HEK293 (cell line): ENCODE data around the gene STING1.

Source experiments
- ZNF175 ChIP-seq: fragments of 450-650 bp; formaldehyde crosslinking; IDR thresholded peaks from 2 replicates; pipeline ENCODE4 v1.5.1; 2016; ENCODE audit warnings: missing biosample characterization, missing genetic modification characterization
- ZNF623 ChIP-seq: fragments of 450-650 bp; formaldehyde crosslinking; IDR thresholded peaks from 2 replicates; pipeline ENCODE4 v1.5.1; 2016; ENCODE audit warnings: missing biosample characterization, missing genetic modification characterization
- TF ChIP-seq, protein P1 (sequence below): fragments of 450-650 bp; formaldehyde crosslinking; IDR thresholded peaks from 2 replicates; pipeline ENCODE4 v1.5.1; 2016; ENCODE audit warnings: missing biosample characterization, missing genetic modification characterization
- TF ChIP-seq, protein P2 (sequence below): fragments of 450-650 bp; formaldehyde crosslinking; IDR thresholded peaks from 2 replicates; pipeline ENCODE4 v1.5.1; 2016; ENCODE audit warnings: missing biosample characterization, missing genetic modification characterization
- TF ChIP-seq, protein P3 (sequence below): fragments of 450-650 bp; formaldehyde crosslinking; IDR thresholded peaks from 2 replicates; pipeline ENCODE4 v1.5.1; 2016; ENCODE audit warnings: missing biosample characterization, missing genetic modification characterization
- TF ChIP-seq, protein P4 (sequence below): fragments of 450-650 bp; formaldehyde crosslinking; IDR thresholded peaks from 2 replicates; pipeline ENCODE4 v1.5.1; 2016; ENCODE audit warnings: missing biosample characterization, missing genetic modification characterization

DNA sequence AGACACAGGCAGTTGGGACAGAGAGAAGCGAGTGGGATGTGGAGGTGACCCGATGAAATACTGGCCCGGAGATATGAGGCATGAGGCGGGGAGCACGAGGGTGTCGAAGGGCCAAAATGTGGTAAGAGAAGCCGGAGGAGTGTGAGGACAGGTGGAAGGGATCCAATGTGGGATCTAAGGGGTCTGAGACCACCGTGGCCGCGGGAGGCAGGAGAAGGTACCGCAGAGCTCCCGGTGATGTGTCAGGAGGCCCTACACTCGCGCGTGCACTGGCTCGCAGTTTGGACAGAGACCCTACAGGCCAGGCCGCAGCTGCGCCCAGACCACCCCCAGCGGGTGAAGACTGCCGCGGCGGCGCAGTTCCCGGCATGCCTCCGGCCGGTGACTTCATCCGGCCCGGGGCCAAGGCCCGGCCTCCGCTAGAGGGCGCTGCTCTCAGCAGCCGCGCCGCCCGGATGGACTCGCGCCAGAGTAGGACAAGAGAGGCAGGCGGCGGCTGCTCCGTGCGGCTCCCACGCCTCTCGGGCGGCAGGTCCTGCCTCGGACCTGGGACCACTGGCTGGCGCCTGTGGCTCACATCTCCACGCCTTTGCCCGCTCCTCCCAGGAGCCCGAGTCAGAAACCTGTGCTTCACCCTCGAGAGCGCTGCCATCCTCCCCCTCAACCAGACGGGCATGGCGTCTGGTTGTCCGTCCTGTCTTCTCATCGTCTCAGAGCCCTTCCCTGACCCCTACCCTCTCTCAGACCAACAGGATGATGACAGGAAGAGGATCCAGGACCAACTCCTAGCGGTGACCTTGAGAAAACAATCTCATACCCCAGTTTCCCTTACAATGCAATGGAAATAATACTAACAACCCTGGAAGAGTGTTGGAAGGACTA is 35.4 kb upstream of the STING1 start:
- TF ChIP-seq, protein P1, sequence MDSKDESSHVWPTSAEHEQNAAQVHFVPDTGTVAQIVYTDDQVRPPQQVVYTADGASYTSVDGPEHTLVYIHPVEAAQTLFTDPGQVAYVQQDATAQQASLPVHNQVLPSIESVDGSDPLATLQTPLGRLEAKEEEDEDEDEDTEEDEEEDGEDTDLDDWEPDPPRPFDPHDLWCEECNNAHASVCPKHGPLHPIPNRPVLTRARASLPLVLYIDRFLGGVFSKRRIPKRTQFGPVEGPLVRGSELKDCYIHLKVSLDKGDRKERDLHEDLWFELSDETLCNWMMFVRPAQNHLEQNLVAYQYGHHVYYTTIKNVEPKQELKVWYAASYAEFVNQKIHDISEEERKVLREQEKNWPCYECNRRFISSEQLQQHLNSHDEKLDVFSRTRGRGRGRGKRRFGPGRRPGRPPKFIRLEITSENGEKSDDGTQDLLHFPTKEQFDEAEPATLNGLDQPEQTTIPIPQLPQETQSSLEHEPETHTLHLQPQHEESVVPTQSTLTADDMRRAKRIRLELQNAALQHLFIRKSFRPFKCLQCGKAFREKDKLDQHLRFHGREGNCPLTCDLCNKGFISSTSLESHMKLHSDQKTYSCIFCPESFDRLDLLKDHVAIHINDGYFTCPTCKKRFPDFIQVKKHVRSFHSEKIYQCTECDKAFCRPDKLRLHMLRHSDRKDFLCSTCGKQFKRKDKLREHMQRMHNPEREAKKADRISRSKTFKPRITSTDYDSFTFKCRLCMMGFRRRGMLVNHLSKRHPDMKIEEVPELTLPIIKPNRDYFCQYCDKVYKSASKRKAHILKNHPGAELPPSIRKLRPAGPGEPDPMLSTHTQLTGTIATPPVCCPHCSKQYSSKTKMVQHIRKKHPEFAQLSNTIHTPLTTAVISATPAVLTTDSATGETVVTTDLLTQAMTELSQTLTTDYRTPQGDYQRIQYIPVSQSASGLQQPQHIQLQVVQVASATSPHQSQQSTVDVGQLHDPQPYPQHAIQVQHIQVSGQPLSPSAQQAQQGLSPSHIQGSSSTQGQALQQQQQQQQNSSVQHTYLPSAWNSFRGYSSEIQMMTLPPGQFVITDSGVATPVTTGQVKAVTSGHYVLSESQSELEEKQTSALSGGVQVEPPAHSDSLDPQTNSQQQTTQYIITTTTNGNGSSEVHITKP (tag by site-specific recombination): peak; percentile 75
- no peak for TF ChIP-seq ZNF175 (tag by site-specific recombination)
- TF ChIP-seq, protein P2, sequence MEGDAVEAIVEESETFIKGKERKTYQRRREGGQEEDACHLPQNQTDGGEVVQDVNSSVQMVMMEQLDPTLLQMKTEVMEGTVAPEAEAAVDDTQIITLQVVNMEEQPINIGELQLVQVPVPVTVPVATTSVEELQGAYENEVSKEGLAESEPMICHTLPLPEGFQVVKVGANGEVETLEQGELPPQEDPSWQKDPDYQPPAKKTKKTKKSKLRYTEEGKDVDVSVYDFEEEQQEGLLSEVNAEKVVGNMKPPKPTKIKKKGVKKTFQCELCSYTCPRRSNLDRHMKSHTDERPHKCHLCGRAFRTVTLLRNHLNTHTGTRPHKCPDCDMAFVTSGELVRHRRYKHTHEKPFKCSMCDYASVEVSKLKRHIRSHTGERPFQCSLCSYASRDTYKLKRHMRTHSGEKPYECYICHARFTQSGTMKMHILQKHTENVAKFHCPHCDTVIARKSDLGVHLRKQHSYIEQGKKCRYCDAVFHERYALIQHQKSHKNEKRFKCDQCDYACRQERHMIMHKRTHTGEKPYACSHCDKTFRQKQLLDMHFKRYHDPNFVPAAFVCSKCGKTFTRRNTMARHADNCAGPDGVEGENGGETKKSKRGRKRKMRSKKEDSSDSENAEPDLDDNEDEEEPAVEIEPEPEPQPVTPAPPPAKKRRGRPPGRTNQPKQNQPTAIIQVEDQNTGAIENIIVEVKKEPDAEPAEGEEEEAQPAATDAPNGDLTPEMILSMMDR (tag by site-specific recombination): peak; percentile 100
- TF ChIP-seq ZNF623 (tag by site-specific recombination): no peak; the same call in 1 of the 2 replicates
- TF ChIP-seq, protein P3, sequence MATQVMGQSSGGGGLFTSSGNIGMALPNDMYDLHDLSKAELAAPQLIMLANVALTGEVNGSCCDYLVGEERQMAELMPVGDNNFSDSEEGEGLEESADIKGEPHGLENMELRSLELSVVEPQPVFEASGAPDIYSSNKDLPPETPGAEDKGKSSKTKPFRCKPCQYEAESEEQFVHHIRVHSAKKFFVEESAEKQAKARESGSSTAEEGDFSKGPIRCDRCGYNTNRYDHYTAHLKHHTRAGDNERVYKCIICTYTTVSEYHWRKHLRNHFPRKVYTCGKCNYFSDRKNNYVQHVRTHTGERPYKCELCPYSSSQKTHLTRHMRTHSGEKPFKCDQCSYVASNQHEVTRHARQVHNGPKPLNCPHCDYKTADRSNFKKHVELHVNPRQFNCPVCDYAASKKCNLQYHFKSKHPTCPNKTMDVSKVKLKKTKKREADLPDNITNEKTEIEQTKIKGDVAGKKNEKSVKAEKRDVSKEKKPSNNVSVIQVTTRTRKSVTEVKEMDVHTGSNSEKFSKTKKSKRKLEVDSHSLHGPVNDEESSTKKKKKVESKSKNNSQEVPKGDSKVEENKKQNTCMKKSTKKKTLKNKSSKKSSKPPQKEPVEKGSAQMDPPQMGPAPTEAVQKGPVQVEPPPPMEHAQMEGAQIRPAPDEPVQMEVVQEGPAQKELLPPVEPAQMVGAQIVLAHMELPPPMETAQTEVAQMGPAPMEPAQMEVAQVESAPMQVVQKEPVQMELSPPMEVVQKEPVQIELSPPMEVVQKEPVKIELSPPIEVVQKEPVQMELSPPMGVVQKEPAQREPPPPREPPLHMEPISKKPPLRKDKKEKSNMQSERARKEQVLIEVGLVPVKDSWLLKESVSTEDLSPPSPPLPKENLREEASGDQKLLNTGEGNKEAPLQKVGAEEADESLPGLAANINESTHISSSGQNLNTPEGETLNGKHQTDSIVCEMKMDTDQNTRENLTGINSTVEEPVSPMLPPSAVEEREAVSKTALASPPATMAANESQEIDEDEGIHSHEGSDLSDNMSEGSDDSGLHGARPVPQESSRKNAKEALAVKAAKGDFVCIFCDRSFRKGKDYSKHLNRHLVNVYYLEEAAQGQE (tag by site-specific recombination): peak; percentile 85
- TF ChIP-seq, protein P4, sequence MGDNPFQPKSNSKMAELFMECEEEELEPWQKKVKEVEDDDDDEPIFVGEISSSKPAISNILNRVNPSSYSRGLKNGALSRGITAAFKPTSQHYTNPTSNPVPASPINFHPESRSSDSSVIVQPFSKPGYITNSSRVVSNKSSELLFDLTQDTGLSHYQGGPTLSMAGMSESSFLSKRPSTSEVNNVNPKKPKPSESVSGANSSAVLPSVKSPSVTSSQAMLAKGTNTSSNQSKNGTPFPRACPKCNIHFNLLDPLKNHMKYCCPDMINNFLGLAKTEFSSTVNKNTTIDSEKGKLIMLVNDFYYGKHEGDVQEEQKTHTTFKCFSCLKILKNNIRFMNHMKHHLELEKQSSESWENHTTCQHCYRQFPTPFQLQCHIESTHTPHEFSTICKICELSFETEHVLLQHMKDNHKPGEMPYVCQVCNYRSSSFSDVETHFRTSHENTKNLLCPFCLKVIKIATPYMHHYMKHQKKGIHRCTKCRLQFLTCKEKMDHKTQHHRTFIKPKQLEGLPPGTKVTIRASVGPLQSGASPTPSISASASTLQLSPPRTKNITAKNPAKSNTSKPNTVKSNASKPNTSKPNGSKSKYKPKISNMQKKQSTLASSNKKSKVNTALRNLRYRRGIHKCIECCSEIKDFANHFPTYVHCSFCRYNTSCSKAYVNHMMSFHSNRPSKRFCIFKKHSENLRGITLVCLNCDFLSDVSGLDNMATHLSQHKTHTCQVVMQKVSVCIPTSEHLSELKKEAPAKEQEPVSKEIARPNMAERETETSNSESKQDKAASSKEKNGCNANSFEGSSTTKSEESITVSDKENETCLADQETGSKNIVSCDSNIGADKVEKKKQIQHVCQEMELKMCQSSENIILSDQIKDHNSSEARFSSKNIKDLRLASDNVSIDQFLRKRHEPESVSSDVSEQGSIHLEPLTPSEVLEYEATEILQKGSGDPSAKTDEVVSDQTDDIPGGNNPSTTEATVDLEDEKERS: no peak
